NCI-H69 (cell line): Measurements from ENCODE around the gene LGALS9B.
A peak's percentile ranks its signal among the peaks of the same experiment; 100 is the strongest.
"Not testable (repeated sequence)": the region's sequence is repeated elsewhere in the genome, so short reads cannot be mapped to it uniquely, and the experiment has no call there.

ENCODE experiments used
- DNase-seq: peaks from one replicate; lab custom pipeline; 2025; lab: John Stamatoyannopoulos, UW

Gene LGALS9B

GRCh38 chr17:20466999-20467398, 340 bp downstream of the LGALS9B start:
- peak; percentile 21 for DNase-seq

GRCh38 chr17:20466553-20466952, 786 bp downstream of the LGALS9B start:
- DNase-seq: not testable (repeated sequence)

DNA sequence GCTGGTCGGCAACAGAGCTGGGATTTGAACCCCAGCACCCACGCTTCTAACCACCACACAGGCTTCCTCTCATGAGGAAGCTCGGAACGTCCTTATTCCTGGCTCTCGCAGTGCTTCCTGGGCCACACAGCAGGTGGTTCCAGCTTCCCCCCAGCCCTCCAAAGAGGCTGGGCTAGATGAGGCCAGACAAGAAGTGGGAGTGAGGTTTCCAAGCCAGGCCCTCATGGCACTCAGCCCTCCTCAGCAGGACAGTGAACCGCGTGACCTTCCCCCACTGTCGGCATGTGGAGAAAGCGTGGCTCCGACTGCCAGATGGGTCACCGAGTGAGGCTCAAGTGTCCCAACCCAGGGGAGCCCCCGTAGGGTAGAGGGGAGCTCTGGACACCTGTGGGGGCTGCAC, 1.8 kb downstream of the LGALS9B start:
- DNase-seq: not testable (repeated sequence)

- DNase-seq: not testable (repeated sequence)
These were observed 2.4 kb downstream of the LGALS9B start for GRCh38 chr17:20464854-20465414.

GRCh38 chr17:20462158-20462557, 5.2 kb downstream of the LGALS9B start:
- peak; percentile 37 for DNase-seq

GRCh38 chr17:20457848-20458381, 9.4 kb downstream of the LGALS9B start:
- DNase-seq: not testable (repeated sequence)

- DNase-seq: not testable (repeated sequence)
These were observed 12.2 kb downstream of the LGALS9B start for GRCh38 chr17:20455106-20455505.

- DNase-seq: not testable (repeated sequence)
These were observed 13.4 kb downstream of the LGALS9B start for GRCh38 chr17:20453820-20454434.

- DNase-seq: not testable (repeated sequence)
These were observed 16.5 kb downstream of the LGALS9B start for GRCh38 chr17:20450852-20451251.

DNA sequence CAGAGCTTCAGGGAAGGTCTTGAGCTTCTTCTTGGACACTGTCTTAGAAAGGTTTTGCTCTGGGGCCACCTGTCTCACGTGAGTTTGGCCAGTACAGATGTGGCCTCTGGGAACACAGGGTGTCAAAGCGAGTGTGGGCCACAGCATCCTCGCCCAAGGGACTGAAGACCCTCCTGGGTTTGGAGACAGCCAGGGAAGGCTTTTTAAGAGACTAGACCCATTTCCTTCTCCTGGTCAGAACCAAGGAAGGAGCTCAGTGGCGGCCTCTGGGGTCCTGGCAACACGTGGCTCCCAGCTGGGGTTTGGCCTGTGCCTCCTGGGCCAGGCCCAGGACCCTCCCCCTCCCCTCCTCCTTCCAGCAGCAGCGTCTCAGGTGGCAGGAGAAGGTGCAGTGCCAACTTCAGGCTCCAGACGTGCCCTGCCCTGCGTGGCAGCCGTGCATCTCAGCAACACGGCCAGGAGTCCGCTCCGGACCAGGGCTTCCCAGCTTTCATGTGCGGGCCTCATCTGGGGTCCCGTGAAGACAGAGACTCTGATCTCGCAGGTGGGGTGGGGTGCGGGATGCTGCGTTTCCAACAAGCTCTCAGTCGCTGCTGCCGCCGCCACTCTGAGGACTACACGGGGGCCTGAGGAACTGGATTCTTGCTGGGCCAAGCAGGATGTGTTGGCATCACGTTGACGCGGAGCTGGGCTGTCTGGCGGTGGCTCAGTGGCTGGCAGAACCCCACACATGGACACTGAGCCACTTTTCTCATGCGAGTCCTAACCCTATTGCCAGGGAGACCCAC, 19.6 kb downstream of the LGALS9B start:
- DNase-seq: not testable (repeated sequence)

- peak; percentile 13 for DNase-seq
These were observed 20.4 kb downstream of the LGALS9B start for GRCh38 chr17:20446895-20447294.

GRCh38 chr17:20444581-20445236, 22.6 kb downstream of the LGALS9B start:
- DNase-seq: not testable (repeated sequence)

GRCh38 chr17:20444173-20444572, 23.2 kb downstream of the LGALS9B start:
- DNase-seq: not testable (repeated sequence)

DNA sequence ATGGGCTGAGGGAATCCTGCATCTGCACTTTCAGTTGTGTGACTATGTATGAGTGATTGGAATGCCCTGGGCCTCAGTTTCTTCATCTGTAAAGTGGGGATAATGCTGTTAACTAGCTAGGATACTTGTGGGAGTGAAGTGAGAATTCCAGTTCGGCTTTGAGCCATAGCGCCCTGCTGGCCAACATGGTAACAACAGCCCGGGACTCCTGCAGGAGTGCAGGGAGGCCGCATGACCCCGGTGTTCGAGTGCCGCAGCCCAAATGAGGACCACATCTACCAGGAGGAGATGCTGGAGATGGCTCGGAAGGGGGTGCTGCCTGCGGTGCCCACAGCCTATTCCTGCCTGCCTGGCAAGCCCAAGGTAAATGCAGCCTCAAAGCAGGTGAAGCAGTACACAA, 23.7 kb downstream of the LGALS9B start:
- not testable (repeated sequence) for DNase-seq

- not testable (repeated sequence) for DNase-seq
These were observed 26.7 kb downstream of the LGALS9B start for GRCh38 chr17:20440665-20441064.

- not testable (repeated sequence) for DNase-seq
These were observed 32.2 kb downstream of the LGALS9B start for GRCh38 chr17:20435166-20435565.

DNA sequence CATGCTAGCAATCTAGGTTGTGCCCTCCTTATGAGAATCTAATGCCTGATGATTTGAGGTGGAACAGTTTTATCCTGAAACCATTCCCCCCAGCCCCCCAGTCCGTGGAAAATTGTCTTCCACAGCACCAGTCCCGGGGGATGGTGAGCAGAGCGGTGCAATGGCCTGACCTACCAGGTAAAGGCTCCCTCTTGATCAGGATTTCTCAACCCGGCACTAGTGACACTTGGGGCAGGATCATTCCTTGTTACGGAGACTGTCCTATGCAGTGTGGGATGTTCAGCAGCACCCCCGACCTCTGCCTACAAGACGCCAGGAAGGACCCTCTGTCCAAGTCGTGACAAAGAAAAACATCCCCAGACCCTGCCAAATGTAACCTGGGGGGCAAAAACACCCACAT, 34.0 kb downstream of the LGALS9B start:
- DNase-seq: not testable (repeated sequence)

DNA sequence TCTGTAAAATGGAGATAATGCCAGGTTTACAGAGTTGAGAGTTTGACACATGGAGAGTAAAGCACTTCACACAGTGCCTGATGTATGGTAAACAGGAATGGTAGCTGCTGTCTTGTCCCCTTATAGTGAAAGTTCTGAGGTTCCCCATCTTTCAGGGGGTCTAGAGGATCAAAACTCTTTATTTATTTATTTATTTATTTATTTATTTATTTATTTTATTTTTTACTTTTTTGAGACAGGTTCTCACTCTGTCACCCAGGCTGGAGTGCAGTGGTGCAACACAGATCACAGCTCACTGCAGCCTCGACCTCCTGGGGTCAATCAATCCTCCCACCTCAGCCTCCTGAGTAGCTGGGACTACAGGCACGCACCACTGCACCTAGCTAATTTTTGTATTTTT, 40.1 kb downstream of the LGALS9B start:
- not testable (repeated sequence) for DNase-seq

GRCh38 chr17:20422826-20423225, 44.5 kb downstream of the LGALS9B start:
- DNase-seq: not testable (repeated sequence)

GRCh38 chr17:20418838-20419237, 48.5 kb downstream of the LGALS9B start:
- DNase-seq: not testable (repeated sequence)

DNA sequence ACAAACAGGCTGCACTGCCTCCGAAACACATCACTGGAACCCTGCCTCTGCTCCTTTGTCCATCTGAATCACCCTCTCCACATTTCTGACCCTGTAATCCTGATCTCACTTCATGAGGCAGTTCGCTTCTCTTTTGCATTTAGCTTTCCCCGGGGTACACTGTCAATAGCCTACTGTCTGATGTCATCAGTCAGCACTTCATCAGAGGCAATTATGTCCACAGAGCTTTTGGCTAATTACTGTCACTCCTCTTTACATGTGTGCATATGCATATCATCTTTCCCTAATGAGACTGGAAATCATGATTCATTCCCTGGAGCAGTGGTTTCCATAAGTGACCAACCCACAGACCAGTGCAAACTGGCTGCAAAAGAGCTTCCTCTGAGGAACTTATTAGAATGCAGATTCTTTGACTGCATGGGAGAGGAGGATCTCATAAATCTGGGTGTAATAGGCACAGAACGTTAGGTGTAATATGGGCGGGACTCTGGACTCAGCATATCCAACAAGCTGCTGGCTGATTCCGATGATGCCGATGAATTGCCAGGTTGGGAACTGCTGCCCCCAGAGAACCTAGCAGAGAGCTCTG, 49.8 kb downstream of the LGALS9B start:
- peak; percentile 54 for DNase-seq
